Natural killer cell (primary cell): Measurements from ENCODE around the gene ST3GAL5. TPM values are rescaled to one million over a fixed set of nuclear protein-coding genes. Genes with fewer than 3 reads are reported as not detected.

ENCODE experiments used
- ATAC-seq, 3 donors: fragments of 150-1000 bp in 2 of 3; fragments of 200-7000 bp in 1 of 3; cut with Tn5 transposase; 1 replicate in 1 of 3; 2 replicates in 2 of 3; pipeline ENCODE4 v1.10.0; 2021; ENCODE audit warnings: mild to moderate bottlenecking in 2 of 3, moderate library complexity in 2 of 3
- DNase-seq, 2 donors: peaks; one replicate each; pipeline versions ENCODE4 v3.0.0 to v3.0.0-alpha.2; 2013 to 2021; ENCODE audit warnings: mixed read lengths in 1 of 2
- H3K27ac ChIP-seq: one replicate; pipeline ENCODE4 v1.5.1; 2013; ENCODE audit warnings: mild to moderate bottlenecking, low read length
- H3K27me3 ChIP-seq: one replicate; pipeline ENCODE4 v1.6.1; 2013; ENCODE audit warnings: low read length; ENCODE audit not compliant: control insufficient read depth, insufficient read depth
- H3K36me3 ChIP-seq: one replicate; pipeline ENCODE4 v1.6.1; 2013; ENCODE audit warnings: low read length; ENCODE audit not compliant: control insufficient read depth, insufficient read depth
- H3K4me1 ChIP-seq: one replicate; pipeline ENCODE4 v1.6.1; 2013; ENCODE audit warnings: low read length; ENCODE audit not compliant: control insufficient read depth, insufficient read depth
- H3K4me3 ChIP-seq: one replicate; pipeline ENCODE4 v1.5.1; 2013; ENCODE audit warnings: low read length
- H3K9me3 ChIP-seq: one replicate; pipeline ENCODE4 v1.6.1; 2013; ENCODE audit warnings: low read length; ENCODE audit not compliant: control insufficient read depth, insufficient read depth
- H3K27ac Mint-ChIP-seq, 2 donors: one replicate each; pipeline ENCODE4 v1.8.0; 2022; ENCODE audit warnings: mild to moderate bottlenecking in 2 of 2, mixed read lengths in 2 of 2, moderate library complexity in 1 of 2
- H3K27me3 Mint-ChIP-seq, 2 donors: one replicate each; pipeline ENCODE4 v1.8.0; 2022; ENCODE audit warnings: low read depth in 2 of 2, mixed read lengths in 2 of 2
- H3K36me3 Mint-ChIP-seq: one replicate; pipeline ENCODE4 v1.8.0; 2022; ENCODE audit warnings: mixed read lengths
- H3K4me1 Mint-ChIP-seq, 2 donors: one replicate each; pipeline ENCODE4 v1.8.0; 2022; ENCODE audit warnings: mixed read lengths in 2 of 2
- H3K4me3 Mint-ChIP-seq: one replicate; pipeline ENCODE4 v1.8.0; 2022; ENCODE audit warnings: mild to moderate bottlenecking, moderate library complexity, mixed read lengths
- H3K9me3 Mint-ChIP-seq, 2 donors: one replicate each; pipeline ENCODE4 v1.8.0; 2022; ENCODE audit warnings: mixed read lengths in 2 of 2
- CTCF ChIP-seq: fragments of 200-600 bp; IDR thresholded peaks from one replicate; pipeline ENCODE4 v1.8.0; 2022; ENCODE audit warnings: antibody characterized with exemption
- WGBS: methylation state at CpG from one replicate; pipeline ENCODE4 v1.1.7; 2013; ENCODE audit warnings: missing lambda C conversion rate; ENCODE audit not compliant: insufficient coverage; 5-methylcytosine and 5-hydroxymethylcytosine counted together
- intact Hi-C: fragments of 100-400 bp; cut with micrococcal nuclease; formaldehyde crosslinking; loops from one replicate; pipeline ENCODE4 v1.14.2; 2022
- total RNA-seq, 4 donors: library from RNA; stranded (reverse); fragments of 120-200 nt in 1 of 4; gene quantifications; one replicate each; pipeline versions ENCODE4 v1.2.3 to v1.2.4, GENCODE V29; 2013 to 2022

ST3GAL5 gene
- total RNA-seq, 3 donors from 2014 or later (not counting 1 experiment from before 2014, with no cell fraction given), result 54.6 to 72.4 (median 66.1) TPM

- Mint-ChIP-seq H3K27ac (peak overlapping the region; percentile 94 to 99), H3K36me3 (peaks cover 7% of the 10 kb centered on the region), H3K4me3 (peak overlapping the region; percentile 68), H3K4me1 (peaks cover 64 to 66% of the 10 kb centered on the region in 2 donors), H3K9me3 (no peaks in the 10 kb centered on the region), H3K27me3 (no peaks in the 10 kb centered on the region)
- no peak overlapping the region for H3K4me3 ChIP-seq
- DNase-seq (peak in 1 of 2 donors; percentile 44), ATAC-seq (no peak)
- peaks cover 32% of the 10 kb centered on the region for H3K36me3 ChIP-seq
- TF ChIP-seq CTCF, result no peak
- peaks cover 54% of the 10 kb centered on the region for H3K4me1 ChIP-seq
- intact Hi-C loops, result no loop called here
- peak overlapping the region; percentile 100 for H3K27ac ChIP-seq
- 88% methylated on average over 4 of the region's 4 CpGs for WGBS
- H3K9me3 ChIP-seq, result no peaks in the 10 kb centered on the region
- H3K27me3 ChIP-seq, result no peaks in the 10 kb centered on the region
These were observed 33.9 kb downstream of the ST3GAL5 start for GRCh38 chr2:85854897-85855296.

- ATAC-seq, result peak in 2 of 3 donors; percentile 17 to 19
- Mint-ChIP-seq H3K27ac (peak overlapping the region; percentile 94 to 99), H3K36me3 (peaks cover 5% of the 10 kb centered on the region), H3K27me3 (no peaks in the 10 kb centered on the region), H3K4me1 (peaks cover 66 to 67% of the 10 kb centered on the region in 2 donors), H3K4me3 (peak overlapping the region; percentile 91), H3K9me3 (no peaks in the 10 kb centered on the region)
- peak overlapping the region; percentile 12 for H3K4me3 ChIP-seq
- WGBS, result 44% methylated on average over 1 of the region's 3 CpGs
- peaks cover 28% of the 10 kb centered on the region for H3K36me3 ChIP-seq
- intact Hi-C loops, result no loop called here
- H3K9me3 ChIP-seq, result no peaks in the 10 kb centered on the region
- H3K27me3 ChIP-seq, result no peaks in the 10 kb centered on the region
- peak in 1 of 2 donors; percentile 37 for DNase-seq
- H3K27ac ChIP-seq, result peak overlapping the region; percentile 100
- H3K4me1 ChIP-seq, result peaks cover 57% of the 10 kb centered on the region
- no peak for TF ChIP-seq CTCF
These were observed 34.7 kb downstream of the ST3GAL5 start for GRCh38 chr2:85854166-85854509.

- H3K27me3 Mint-ChIP-seq, result no peaks in the 10 kb centered on the region
- H3K4me3 Mint-ChIP-seq, result peak overlapping the region; percentile 91
- H3K4me3 ChIP-seq, result peak overlapping the region; percentile 12
- DNase-seq (peak; percentile 33 to 82), ATAC-seq (peak; percentile 49 to 67 (median 52))
- intact Hi-C loops, result loop anchor here (1.0 to 2.0 kb wide), 5 partner anchors 26 to 227 kb away; no protein-coding TSS in a partner anchor
- H3K27ac ChIP-seq, result peak overlapping the region; percentile 100
- H3K27ac Mint-ChIP-seq, result peak overlapping the region; percentile 94 to 99
- H3K4me1 Mint-ChIP-seq, result peaks cover 62 to 66% of the 10 kb centered on the region in 2 donors
- peaks cover 23% of the 10 kb centered on the region for H3K36me3 ChIP-seq
- no peaks in the 10 kb centered on the region for H3K36me3 Mint-ChIP-seq
- H3K9me3 ChIP-seq, result no peaks in the 10 kb centered on the region
- H3K27me3 ChIP-seq, result no peaks in the 10 kb centered on the region
- peaks cover 61% of the 10 kb centered on the region for H3K4me1 ChIP-seq
- no peak for TF ChIP-seq CTCF
- no peaks in the 10 kb centered on the region for H3K9me3 Mint-ChIP-seq
- WGBS, result 12% methylated on average over 9 of the region's 10 CpGs
These were observed 35.2 kb downstream of the ST3GAL5 start for GRCh38 chr2:85853499-85854165.
